GM21529 (cell line): ENCODE results near the gene TNS1.
"Not testable (repeated sequence)": the region's sequence is repeated elsewhere in the genome, so short reads cannot be mapped to it uniquely, and the experiment has no call there.

Experiments
- ATAC-seq: cut with Tn5 transposase; IDR thresholded peaks from one replicate; pipeline ENCODE4 v1.9.1; 2021; ENCODE audit not compliant: unreplicated experiment

Gene TNS1

GRCh38 chr2:218030409-218031195 is 27.8 kb upstream of the TNS1 start:
- ATAC-seq = no peak

- ATAC-seq = no peak
Observed at GRCh38 chr2:218029366-218030360, 26.9 kb upstream of the TNS1 start.

GRCh38 chr2:218028562-218029348 is 26.0 kb upstream of the TNS1 start:
- ATAC-seq = no peak

GRCh38 chr2:218028189-218028495 is 25.3 kb upstream of the TNS1 start:
- ATAC-seq = no peak

- no peak for ATAC-seq
Observed at GRCh38 chr2:218027426-218028188, 24.8 kb upstream of the TNS1 start.

- no peak for ATAC-seq
Observed at GRCh38 chr2:218026676-218027425, 24.1 kb upstream of the TNS1 start.

GRCh38 chr2:218026244-218026643 is 23.4 kb upstream of the TNS1 start:
- no peak for ATAC-seq

GRCh38 chr2:218024871-218025270 is 22.1 kb upstream of the TNS1 start:
- ATAC-seq = no peak

- no peak for ATAC-seq
Observed at GRCh38 chr2:218024336-218024735, 21.5 kb upstream of the TNS1 start.

- no peak for ATAC-seq
Observed at GRCh38 chr2:218023636-218024035, 20.8 kb upstream of the TNS1 start.

GRCh38 chr2:218022851-218023530 is 20.2 kb upstream of the TNS1 start:
- no peak for ATAC-seq

GRCh38 chr2:218022131-218022850 is 19.5 kb upstream of the TNS1 start:
- ATAC-seq = no peak

- no peak for ATAC-seq
Observed at GRCh38 chr2:218021536-218022071, 18.8 kb upstream of the TNS1 start.

- no peak for ATAC-seq
Observed at GRCh38 chr2:218020966-218021535, 18.3 kb upstream of the TNS1 start.

GRCh38 chr2:218020281-218020680 is 17.5 kb upstream of the TNS1 start:
- ATAC-seq = no peak

- no peak for ATAC-seq
Observed at GRCh38 chr2:218019411-218020060, 16.7 kb upstream of the TNS1 start.

GRCh38 chr2:218018842-218019125 is 16.0 kb upstream of the TNS1 start:
- ATAC-seq = not testable (repeated sequence)
